GM19099 (cell line): Measurements from ENCODE around the gene DHH.

Experiments
- POLR2A ChIP-seq: IDR thresholded peaks from 3 replicates; pipeline ENCODE4 v1.6.1; 2011; ENCODE audit warnings: low read depth; ENCODE audit not compliant: insufficient read length; ENCODE audit errors: extremely low read depth

Gene DHH

DNA sequence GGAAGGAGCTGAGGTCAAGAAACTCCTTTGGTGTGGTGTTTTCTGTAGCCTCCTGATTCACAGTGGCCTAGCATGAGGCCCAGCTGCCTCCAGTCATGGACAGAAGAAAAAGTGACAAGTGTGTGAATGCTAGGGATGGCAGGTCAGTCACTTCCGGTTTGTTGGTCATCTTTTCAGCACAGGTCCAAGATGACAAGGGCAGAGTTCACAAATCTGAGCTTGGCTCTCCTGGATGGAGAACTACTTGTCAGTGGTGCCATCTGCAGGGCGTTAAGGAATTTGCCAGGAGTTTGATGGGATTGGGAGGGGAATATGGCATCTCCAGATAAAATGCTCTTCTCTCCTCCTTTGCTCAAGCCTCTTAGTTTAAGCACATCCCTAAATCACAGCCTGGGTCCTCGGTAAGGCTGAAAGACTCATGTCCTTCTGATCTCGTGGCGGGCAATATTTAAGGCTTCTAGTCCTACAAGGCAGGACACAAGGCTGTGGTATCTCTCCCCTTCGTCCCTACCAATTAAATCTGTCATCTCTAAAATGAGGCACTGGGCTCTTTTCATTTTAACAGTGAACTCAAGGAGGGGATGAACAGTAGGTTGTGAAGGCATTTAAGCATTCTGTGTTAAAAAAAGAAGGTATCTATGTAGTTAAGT lies 26.6 kb upstream of the DHH start:
- no peak for TF ChIP-seq POLR2A

DNA sequence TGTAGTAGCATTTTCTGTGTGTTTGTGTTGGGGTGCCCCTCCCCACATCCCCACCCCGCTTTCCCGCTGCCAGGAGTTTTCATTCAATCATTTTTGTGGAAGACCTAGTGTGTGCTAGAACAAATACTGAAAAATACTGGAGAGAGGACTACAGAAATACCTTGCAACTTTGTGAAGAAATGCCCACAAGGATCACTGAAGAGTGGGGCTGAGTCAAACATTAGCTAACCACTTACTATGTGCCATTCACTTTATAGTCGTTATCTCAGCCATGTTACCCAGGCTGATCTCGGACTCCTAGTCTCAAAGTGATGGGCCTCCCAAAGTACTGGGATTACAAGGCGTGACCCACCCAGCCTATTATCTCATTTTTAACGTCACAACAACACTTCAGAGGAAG lies 16.6 kb upstream of the DHH start:
- no peak for TF ChIP-seq POLR2A

DNA sequence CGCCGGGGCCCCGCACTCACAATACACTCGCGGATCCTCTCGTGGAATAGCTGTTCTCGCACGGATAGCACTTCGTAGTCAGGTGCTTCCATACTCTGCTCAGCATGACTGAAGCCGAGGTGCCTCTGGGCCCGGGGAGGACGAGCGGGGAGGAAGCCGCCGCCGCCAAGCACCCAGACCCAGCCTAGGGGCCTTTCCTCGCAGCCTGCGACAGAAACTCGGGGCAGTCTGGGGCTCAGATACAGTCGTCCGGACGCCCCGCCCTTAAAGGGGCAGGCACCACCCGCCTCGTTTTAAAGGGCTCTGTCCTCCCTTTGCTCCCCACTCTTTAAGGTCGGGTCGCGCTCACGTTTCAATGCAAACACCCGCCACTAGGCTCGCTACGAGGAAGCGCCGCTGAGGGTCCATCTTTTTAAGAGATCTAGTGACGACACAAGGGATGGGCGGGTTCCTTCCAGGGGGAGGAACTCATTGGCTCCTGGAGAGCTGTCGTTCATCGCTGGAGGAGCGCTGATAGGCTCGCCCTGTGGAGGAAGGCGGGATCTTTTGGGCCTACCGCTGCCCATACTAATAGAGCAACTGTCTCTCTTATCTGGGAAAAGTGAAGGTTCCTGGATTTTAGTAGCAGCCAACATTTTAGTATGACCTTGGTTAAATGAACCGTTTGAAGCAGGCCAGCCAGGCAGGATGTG lies 16.0 kb upstream of the DHH start, which contains the start of gene LMBR1L:
Gene LMBR1L, minus strand, starts transcription at position 384 of the 692 bp plus-strand sequence. Its CDS starts 292 bp downstream, at position 92.
- peak; percentile 66 for TF ChIP-seq POLR2A

DNA sequence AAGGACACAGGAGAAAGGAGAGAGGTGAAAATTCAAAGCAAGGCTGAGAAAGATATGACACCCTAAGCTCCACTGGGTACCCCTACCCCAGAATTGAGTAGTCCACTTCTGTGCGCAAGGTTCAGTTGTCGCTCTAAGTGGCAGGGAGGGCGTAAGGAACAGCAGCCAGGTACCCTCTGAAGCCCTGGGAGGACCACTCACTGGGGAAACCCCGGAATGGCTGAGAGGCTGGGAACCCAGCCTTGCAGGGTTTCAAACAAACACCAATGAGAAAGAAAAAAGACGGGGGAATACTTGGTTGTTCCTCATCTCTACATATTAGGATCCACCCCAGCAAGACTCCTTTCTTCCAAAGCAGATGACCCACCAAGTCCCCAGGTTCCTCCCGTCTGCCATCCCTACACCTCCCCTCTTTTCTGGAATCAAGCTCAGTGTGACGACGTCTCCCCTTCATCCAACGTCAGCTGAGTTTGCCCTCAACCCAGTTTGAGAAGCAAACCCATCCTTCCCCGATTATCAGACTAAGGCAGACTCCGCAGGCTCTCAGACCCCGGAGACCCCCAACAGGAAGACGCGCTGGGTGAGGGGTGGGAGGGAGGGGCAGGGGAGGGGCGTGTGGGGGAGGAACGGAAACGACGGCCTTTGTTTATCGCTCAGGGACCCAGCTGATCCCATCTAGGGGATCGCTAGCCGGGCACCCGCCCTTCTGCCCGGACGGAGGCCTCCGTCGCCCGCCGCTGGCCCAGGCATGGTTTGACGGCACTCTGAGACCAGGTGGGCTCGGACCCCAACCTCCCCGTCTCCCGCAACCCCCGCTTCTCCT lies 15.3 kb upstream of the DHH start:
- no peak for TF ChIP-seq POLR2A

GRCh38 chr12:49108958-49109404 lies 14.4 kb upstream of the DHH start:
- no peak for TF ChIP-seq POLR2A

DNA sequence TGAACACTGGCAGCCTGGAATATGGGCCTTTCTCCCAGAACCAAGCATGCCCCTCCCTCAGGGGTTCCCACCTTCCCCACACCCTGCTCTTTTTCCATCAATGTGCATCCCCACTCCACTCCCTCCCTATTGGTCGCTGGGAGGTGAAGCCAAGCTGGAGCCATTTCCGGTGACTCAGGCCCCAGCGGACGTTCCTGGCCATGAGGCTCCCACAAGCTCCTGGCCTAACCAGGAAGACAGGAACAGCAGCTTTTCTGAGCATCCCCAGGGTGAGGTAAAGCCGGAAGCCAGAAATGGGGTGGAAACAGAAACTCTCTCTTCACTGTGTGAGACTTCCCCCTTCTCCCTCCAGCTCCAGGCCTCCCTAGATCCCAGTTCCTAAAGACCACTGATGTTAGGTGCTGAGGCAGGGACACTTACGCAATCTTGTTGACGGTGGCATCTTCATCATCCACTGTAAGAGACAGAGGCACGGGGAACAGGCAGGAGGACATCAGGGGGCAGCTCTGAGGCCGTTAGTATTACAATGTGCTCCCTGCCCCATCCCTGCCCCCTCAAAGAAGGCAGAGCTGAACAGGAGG lies 11.0 kb upstream of the DHH start:
- TF ChIP-seq POLR2A, result no peak

- no peak for TF ChIP-seq POLR2A
Measured at GRCh38 chr12:49104822-49105221, 10.2 kb upstream of the DHH start.

DNA sequence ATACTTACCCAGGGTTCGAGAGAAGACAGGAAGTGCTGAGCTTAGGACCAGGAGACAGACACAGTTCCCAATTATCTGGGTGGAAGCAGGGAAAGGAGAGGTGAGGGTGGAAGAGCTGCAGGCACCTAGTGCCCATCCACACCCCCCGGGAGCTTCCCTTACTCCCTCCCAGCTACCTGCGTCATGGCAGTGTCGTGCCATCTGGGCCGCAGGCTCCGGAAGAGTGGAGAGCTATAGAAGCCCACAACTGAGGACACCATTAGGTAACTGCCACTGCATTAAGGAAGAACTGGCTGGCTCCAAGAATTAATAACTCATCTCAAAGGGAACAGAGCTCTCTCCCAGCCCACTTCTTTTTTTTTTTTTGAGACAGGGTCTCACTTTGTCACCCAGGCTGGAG lies 5.8 kb upstream of the DHH start:
- TF ChIP-seq POLR2A, result no peak

- no peak for TF ChIP-seq POLR2A
Measured at GRCh38 chr12:49098703-49099102, 4.1 kb upstream of the DHH start.

GRCh38 chr12:49098035-49098451 lies 3.4 kb upstream of the DHH start:
- TF ChIP-seq POLR2A, result no peak

- TF ChIP-seq POLR2A, result no peak
Measured at GRCh38 chr12:49097381-49097780, 2.8 kb upstream of the DHH start.

DNA sequence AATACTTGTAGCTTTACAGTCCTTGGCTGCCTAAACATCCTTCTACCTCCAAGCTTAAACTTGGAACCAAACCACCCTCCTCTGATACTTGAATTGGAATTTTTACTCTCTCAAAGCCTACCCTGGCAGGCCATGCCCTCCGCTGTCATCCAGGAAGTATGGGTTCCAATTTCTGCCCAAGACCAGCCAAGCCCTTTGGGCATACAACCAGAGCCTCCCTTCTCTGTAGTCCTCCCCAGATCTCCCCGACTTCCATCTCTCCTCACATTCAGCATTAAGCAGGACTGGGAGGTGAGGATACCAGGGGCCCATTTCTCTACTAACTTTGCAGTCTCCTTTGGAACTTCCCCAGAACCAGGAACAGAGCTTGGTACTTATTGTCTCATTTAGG lies 369 bp upstream of the DHH start:
- TF ChIP-seq POLR2A, result no peak

DNA sequence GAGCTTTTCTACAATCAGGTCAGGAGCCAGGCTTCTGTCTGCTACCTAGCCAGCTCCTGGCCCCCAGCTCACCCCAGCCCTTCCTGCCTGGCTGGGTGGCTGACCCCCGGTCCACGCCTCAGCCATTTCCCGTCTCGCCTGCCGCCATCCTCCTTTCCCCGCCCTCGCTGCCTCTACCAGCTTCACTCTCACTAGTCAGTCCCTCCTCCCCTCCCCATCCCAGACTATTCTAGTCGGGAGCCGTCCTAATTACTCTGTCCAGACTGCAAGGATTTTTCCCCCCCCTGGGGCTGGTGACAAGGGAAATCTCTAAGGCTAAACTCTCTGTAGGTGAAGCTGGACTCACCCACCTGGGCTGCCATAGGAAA lies 825 bp downstream of the DHH start:
- TF ChIP-seq POLR2A, result no peak

GRCh38 chr12:49092816-49093406 lies 1.7 kb downstream of the DHH start:
- no peak for TF ChIP-seq POLR2A
